Activated CD4-positive, alpha-beta T cell treated with anti-CD3 and anti-CD28 coated beads, Interleukin-2, Interleukin-6, amounts not matched to agents 100 ng/mL and 50 ng/mL, durations not matched to agents 16 hours and 8 hours (primary cell): Measurements from ENCODE around the gene FAM171A1.
"Not testable (repeated sequence)": the region's sequence is repeated elsewhere in the genome, so short reads cannot be mapped to it uniquely, and the experiment has no call there.

Experiments
- DNase-seq: peaks from one replicate; pipeline ENCODE4 v3.0.0-alpha.2; 2020

FAM171A1 gene

GRCh38 chr10:15279236-15279635 lies 91.9 kb downstream of the FAM171A1 start:
- no peak for DNase-seq

- DNase-seq, result no peak
Observed at GRCh38 chr10:15278786-15279185, 92.3 kb downstream of the FAM171A1 start.

GRCh38 chr10:15276039-15276438 lies 95.0 kb downstream of the FAM171A1 start:
- not testable (repeated sequence) for DNase-seq

- DNase-seq, result not testable (repeated sequence)
Observed at GRCh38 chr10:15269838-15270237, 101.3 kb downstream of the FAM171A1 start.

- no peak for DNase-seq
Observed at GRCh38 chr10:15267496-15267895, 103.6 kb downstream of the FAM171A1 start.

GRCh38 chr10:15266117-15266516 lies 105.0 kb downstream of the FAM171A1 start:
- DNase-seq, result no peak

GRCh38 chr10:15265558-15265957 lies 105.5 kb downstream of the FAM171A1 start:
- DNase-seq, result no peak

GRCh38 chr10:15265056-15265455 lies 106.0 kb downstream of the FAM171A1 start:
- no peak for DNase-seq

- DNase-seq, result no peak
Observed at GRCh38 chr10:15263657-15264323, 107.3 kb downstream of the FAM171A1 start.

- no peak for DNase-seq
Observed at GRCh38 chr10:15262036-15262713, 108.9 kb downstream of the FAM171A1 start.

GRCh38 chr10:15259136-15259535 lies 112.0 kb downstream of the FAM171A1 start:
- DNase-seq, result no peak

- DNase-seq, result no peak
Observed at GRCh38 chr10:15258255-15258654, 112.8 kb downstream of the FAM171A1 start.

GRCh38 chr10:15255961-15256360 lies 115.1 kb downstream of the FAM171A1 start:
- no peak for DNase-seq

GRCh38 chr10:15254808-15255648 lies 116.1 kb downstream of the FAM171A1 start:
- peak; percentile 25 for DNase-seq

- no peak for DNase-seq
Observed at GRCh38 chr10:15253951-15254807, 116.9 kb downstream of the FAM171A1 start.

GRCh38 chr10:15252396-15252795 lies 118.7 kb downstream of the FAM171A1 start:
- no peak for DNase-seq

- DNase-seq, result no peak
Observed at GRCh38 chr10:15251791-15252380, 119.2 kb downstream of the FAM171A1 start.

GRCh38 chr10:15245530-15245929 lies 125.6 kb downstream of the FAM171A1 start:
- peak; percentile 12 for DNase-seq

GRCh38 chr10:15244635-15245197 lies 126.4 kb downstream of the FAM171A1 start:
- DNase-seq, result peak; percentile 47

- no peak for DNase-seq
Observed at GRCh38 chr10:15242261-15242840, 128.7 kb downstream of the FAM171A1 start.

GRCh38 chr10:15241306-15241705 lies 129.8 kb downstream of the FAM171A1 start:
- no peak for DNase-seq
